HepG2 (cell line): ENCODE results near the gene CAPG. TPM values are rescaled to one million over a fixed set of nuclear protein-coding genes. Genes with fewer than 3 reads are reported as not detected.

Source experiments
- BHLHE40 ChIP-seq: IDR thresholded peaks from 2 replicates; pipeline ENCODE4 v1.6.1; 2011; ENCODE audit warnings: low read length, improper control_type of control experiment
- CBFB ChIP-seq: sonication (generic); formaldehyde crosslinking; IDR thresholded peaks from 2 replicates; pipeline ENCODE4 v1.4.0; 2020; ENCODE audit warnings: missing genetic modification reagents
- CBX5 ChIP-seq: sonication (generic); formaldehyde crosslinking; IDR thresholded peaks from 2 replicates; pipeline ENCODE4 v1.4.0; 2020; ENCODE audit warnings: missing genetic modification reagents, borderline replicate concordance
- CCDC6 ChIP-seq: sonication (generic); formaldehyde crosslinking; IDR thresholded peaks from 2 replicates; pipeline ENCODE4 v1.8.1; 2022; ENCODE audit warnings: mild to moderate bottlenecking, missing genetic modification reagents, moderate library complexity
- GATA4 ChIP-seq: sonication (generic); IDR thresholded peaks from 2 replicates; pipeline ENCODE4 v1.6.1; 2016; ENCODE audit warnings: antibody characterized with exemption, low read depth, borderline replicate concordance
- KAT8 ChIP-seq: IDR thresholded peaks from 2 replicates; pipeline ENCODE4 v1.6.1; 2016; ENCODE audit warnings: missing genetic modification reagents, missing compliant biosample characterization
- NCOR1 ChIP-seq: fragments of 200-600 bp; sonication (generic); IDR thresholded peaks from 2 replicates; pipeline ENCODE4 v1.7.0; 2017; ENCODE audit warnings: antibody characterized with exemption, low read length, borderline replicate concordance
- NFYC ChIP-seq: IDR thresholded peaks from 2 replicates; pipeline ENCODE4 v1.6.1; 2016; ENCODE audit warnings: missing genetic modification reagents, missing compliant biosample characterization
- PHF5A ChIP-seq: IDR thresholded peaks from one replicate; pipeline ENCODE4 v1.6.1; 2018; ENCODE audit warnings: low read depth, missing genetic modification reagents; ENCODE audit not compliant: unreplicated experiment
- RFX3 ChIP-seq: IDR thresholded peaks from 2 replicates; pipeline ENCODE4 v1.6.1; 2016; ENCODE audit warnings: missing biosample characterization, missing genetic modification reagents
- SOX6 ChIP-seq, 2 experiments: fragments of 450-650 bp in 1 of 2; sonication (generic) in 1 of 2; formaldehyde crosslinking in 1 of 2; IDR thresholded peaks; 2 replicates each; pipeline versions ENCODE4 v1.4.0 to v1.6.1; 2017 to 2020; ENCODE audit warnings: antibody characterized with exemption in 1 of 2, mild to moderate bottlenecking in 1 of 2, missing genetic modification reagents in 1 of 2
- U2AF2 ChIP-seq: fragments of 200-400 bp; formaldehyde crosslinking; IDR thresholded peaks from 2 replicates; pipeline ENCODE4 v1.6.1; 2017; ENCODE audit warnings: low read depth, mild to moderate bottlenecking, low read length
- YY1 ChIP-seq: IDR thresholded peaks from 2 replicates; pipeline ENCODE4 v1.6.1; 2011; ENCODE audit warnings: low read length, low read depth, moderate library complexity, mild to moderate bottlenecking; ENCODE audit not compliant: insufficient read depth, insufficient replicate concordance
- ZNF337 ChIP-seq: sonication (generic); formaldehyde crosslinking; IDR thresholded peaks from 2 replicates; pipeline ENCODE4 v1.5.1; 2020; ENCODE audit warnings: missing genetic modification reagents, low read depth, mild to moderate bottlenecking, borderline replicate concordance
- ZNF556 ChIP-seq: sonication (generic); formaldehyde crosslinking; IDR thresholded peaks from 2 replicates; pipeline ENCODE4 v1.4.0; 2020; ENCODE audit warnings: mild to moderate bottlenecking, missing genetic modification reagents, borderline replicate concordance
- ZNF781 ChIP-seq: sonication (generic); formaldehyde crosslinking; IDR thresholded peaks from 2 replicates; pipeline ENCODE4 v1.5.1; 2020; ENCODE audit warnings: borderline replicate concordance, mild to moderate bottlenecking, missing genetic modification reagents; ENCODE audit errors: not compliant biosample characterization
- polyA plus RNA-seq, 8 experiments: library from polyadenylated mRNA; depleted of rRNA in 3 of 8; stranded (reverse) in 7 of 8; unstranded in 1 of 8; fragments of >200 nt; fragmentation: Illumina TruSeq in 4 of 8; extraction: Trizol in 4 of 8; gene quantifications; 2 replicates each; pipeline versions ENCODE4 v1.2.1 to v1.2.3, GENCODE V29; 2011 to 2016; ENCODE audit warnings: low read depth in 4 of 8, missing spikeins in 1 of 8, mixed read lengths in 1 of 8; ENCODE audit not compliant: insufficient read depth in 1 of 8
- total RNA-seq, 5 experiments: library from RNA; depleted of rRNA; stranded (reverse); fragments of >200 nt; fragmentation: Illumina TruSeq; extraction: Trizol; gene quantifications; 2 replicates each; pipeline ENCODE4 v1.2.3, GENCODE V29; 2016; ENCODE audit warnings: low read depth in 1 of 5
- TF ChIP-seq, protein P1 (sequence below): sonication (generic); formaldehyde crosslinking; IDR thresholded peaks from 2 replicates; pipeline ENCODE4 v1.4.0; 2020; ENCODE audit warnings: missing genetic modification reagents, borderline replicate concordance
- TF ChIP-seq, protein P2 (sequence below): sonication (generic); formaldehyde crosslinking; IDR thresholded peaks from 2 replicates; pipeline ENCODE4 v1.8.0; 2022; ENCODE audit warnings: mild to moderate bottlenecking, missing genetic modification reagents, moderate library complexity
- TF ChIP-seq, protein P3 (sequence below): sonication (generic); formaldehyde crosslinking; IDR thresholded peaks from 2 replicates; pipeline ENCODE4 v1.4.0; 2020; ENCODE audit warnings: missing genetic modification reagents
- TF ChIP-seq, protein P4 (sequence below): IDR thresholded peaks from 2 replicates; pipeline ENCODE4 v1.6.1; 2016; ENCODE audit warnings: missing compliant biosample characterization, missing genetic modification reagents, borderline replicate concordance
- TF ChIP-seq, protein P5 (sequence below): sonication (generic); formaldehyde crosslinking; IDR thresholded peaks from 2 replicates; pipeline ENCODE4 v1.5.1; 2020; ENCODE audit warnings: mild to moderate bottlenecking, missing genetic modification reagents, moderate library complexity

CAPG gene
- total and polyA plus RNA-seq, 2 of the 13 experiments (the other 11 are each of a cell fraction or from before 2014, with no cell fraction given) = 12.7 to 18.2 TPM

DNA sequence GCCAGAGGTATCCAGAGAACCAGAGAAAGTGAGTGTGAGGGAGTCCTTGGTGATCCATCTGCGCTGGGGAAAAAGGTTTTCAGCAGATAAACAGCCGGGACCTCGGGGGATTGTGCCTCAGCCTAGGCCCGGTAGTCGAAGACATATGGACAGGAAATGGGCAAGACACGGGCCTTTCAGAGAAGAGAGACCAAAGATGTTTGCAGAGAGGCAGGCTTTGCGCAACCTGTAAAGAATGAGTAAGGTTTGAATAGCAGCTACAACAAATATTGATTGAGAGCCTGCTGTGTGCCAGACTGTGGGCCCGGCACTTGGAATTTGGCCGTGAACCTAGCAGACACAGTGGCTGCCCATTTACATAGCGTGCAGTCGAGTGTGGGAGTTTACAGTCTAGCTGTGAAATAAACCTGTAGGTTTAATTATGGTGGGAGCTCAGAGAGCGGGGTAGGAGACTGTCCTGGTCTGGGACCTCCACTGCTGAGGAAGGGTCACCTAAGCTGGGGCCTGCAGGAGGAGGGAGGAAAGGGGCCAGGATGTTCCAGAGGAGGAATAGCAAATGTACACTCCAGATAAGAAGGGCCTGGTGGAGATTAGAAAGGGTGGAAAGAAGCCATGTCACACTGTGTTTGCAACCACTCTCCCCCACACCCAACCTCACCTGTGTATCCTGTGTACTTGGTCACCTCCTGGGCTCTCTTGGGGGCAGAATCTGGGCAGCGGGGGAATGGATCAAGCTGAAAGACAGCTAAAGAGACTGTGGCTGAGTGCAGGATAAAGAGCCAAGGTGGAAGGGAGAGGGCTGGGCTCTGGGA is 11.3 kb upstream of the CAPG start (continued):
- TF ChIP-seq, protein P1, sequence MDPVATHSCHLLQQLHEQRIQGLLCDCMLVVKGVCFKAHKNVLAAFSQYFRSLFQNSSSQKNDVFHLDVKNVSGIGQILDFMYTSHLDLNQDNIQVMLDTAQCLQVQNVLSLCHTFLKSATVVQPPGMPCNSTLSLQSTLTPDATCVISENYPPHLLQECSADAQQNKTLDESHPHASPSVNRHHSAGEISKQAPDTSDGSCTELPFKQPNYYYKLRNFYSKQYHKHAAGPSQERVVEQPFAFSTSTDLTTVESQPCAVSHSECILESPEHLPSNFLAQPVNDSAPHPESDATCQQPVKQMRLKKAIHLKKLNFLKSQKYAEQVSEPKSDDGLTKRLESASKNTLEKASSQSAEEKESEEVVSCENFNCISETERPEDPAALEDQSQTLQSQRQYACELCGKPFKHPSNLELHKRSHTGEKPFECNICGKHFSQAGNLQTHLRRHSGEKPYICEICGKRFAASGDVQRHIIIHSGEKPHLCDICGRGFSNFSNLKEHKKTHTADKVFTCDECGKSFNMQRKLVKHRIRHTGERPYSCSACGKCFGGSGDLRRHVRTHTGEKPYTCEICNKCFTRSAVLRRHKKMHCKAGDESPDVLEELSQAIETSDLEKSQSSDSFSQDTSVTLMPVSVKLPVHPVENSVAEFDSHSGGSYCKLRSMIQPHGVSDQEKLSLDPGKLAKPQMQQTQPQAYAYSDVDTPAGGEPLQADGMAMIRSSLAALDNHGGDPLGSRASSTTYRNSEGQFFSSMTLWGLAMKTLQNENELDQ (CRISPR knock-in tag) = peak; percentile 61; the same call in 1 of the 2 replicates
- TF ChIP-seq SOX6 (IDR thresholded peaks at IDR 0.05) (no peak), SOX6 (CRISPR knock-in tag; IDR thresholded peaks at IDR 0.05) (peak; percentile 98), BHLHE40 (peak; percentile 80), ZNF556 (peak; percentile 89; the same call in 1 of the 2 replicates), RFX3 (CRISPR knock-in tag) (no peak), CCDC6 (CRISPR knock-in tag) (no peak; the same call in 1 of the 2 replicates), GATA4 (peak; percentile 85; the same call in 1 of the 2 replicates), PHF5A (peak; percentile 93), CBX5 (CRISPR knock-in tag) (peak; percentile 95), NFYC (CRISPR knock-in tag) (peak; percentile 26; the same call in 1 of the 2 replicates), NCOR1 (peak; percentile 97), ZNF337 (CRISPR knock-in tag) (no peak), U2AF2 (peak; percentile 61; the same call in 1 of the 2 replicates), KAT8 (CRISPR knock-in tag) (peak; percentile 88), YY1 (peak; percentile 41), ZNF781 (CRISPR knock-in tag) (no peak), CBFB (CRISPR knock-in tag) (peak; percentile 54; the same call in 1 of the 2 replicates)
- TF ChIP-seq, protein P2, sequence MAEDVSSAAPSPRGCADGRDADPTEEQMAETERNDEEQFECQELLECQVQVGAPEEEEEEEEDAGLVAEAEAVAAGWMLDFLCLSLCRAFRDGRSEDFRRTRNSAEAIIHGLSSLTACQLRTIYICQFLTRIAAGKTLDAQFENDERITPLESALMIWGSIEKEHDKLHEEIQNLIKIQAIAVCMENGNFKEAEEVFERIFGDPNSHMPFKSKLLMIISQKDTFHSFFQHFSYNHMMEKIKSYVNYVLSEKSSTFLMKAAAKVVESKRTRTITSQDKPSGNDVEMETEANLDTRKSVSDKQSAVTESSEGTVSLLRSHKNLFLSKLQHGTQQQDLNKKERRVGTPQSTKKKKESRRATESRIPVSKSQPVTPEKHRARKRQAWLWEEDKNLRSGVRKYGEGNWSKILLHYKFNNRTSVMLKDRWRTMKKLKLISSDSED (CRISPR knock-in tag) = no peak
- TF ChIP-seq, protein P3, sequence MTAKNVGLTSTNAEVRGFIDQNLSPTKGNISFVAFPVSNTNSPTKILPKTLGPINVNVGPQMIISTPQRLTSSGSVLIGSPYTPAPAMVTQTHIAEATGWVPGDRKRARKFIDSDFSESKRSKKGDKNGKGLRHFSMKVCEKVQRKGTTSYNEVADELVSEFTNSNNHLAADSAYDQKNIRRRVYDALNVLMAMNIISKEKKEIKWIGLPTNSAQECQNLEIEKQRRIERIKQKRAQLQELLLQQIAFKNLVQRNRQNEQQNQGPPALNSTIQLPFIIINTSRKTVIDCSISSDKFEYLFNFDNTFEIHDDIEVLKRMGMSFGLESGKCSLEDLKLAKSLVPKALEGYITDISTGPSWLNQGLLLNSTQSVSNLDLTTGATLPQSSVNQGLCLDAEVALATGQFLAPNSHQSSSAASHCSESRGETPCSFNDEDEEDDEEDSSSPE (CRISPR knock-in tag) = peak; percentile 39; the same call in 1 of the 2 replicates
- TF ChIP-seq, protein P4, sequence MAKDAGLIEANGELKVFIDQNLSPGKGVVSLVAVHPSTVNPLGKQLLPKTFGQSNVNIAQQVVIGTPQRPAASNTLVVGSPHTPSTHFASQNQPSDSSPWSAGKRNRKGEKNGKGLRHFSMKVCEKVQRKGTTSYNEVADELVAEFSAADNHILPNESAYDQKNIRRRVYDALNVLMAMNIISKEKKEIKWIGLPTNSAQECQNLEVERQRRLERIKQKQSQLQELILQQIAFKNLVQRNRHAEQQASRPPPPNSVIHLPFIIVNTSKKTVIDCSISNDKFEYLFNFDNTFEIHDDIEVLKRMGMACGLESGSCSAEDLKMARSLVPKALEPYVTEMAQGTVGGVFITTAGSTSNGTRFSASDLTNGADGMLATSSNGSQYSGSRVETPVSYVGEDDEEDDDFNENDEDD (CRISPR knock-in tag) = peak; percentile 48; the same call in 1 of the 2 replicates
- TF ChIP-seq, protein P5, sequence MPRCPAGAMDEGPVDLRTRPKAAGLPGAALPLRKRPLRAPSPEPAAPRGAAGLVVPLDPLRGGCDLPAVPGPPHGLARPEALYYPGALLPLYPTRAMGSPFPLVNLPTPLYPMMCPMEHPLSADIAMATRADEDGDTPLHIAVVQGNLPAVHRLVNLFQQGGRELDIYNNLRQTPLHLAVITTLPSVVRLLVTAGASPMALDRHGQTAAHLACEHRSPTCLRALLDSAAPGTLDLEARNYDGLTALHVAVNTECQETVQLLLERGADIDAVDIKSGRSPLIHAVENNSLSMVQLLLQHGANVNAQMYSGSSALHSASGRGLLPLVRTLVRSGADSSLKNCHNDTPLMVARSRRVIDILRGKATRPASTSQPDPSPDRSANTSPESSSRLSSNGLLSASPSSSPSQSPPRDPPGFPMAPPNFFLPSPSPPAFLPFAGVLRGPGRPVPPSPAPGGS = no peak
